MCF 10A (cell line): ENCODE data around the gene HES2. TPM values are rescaled to one million over a fixed set of nuclear protein-coding genes. Genes with fewer than 3 reads are reported as not detected.

Experiments used
- BruUV-seq: library from RNA; stranded (reverse); fragments of 400-500 nt; replicated peaks from 2 replicates; lab custom pipeline; 2021; lab: Mats Ljungman, UMichigan
- CTCF ChIA-PET: fragments of 300-600 bp; sonication (Branson Sonifier 250); formaldehyde crosslinking; extraction: SDS; loops from one replicate; lab custom pipeline; 2021; ENCODE audit warnings: antibody characterized with exemption, inconsistent platforms; lab: Yijun Ruan, JAX
- POLR2A ChIA-PET: fragments of 300-600, 350-650 bp; sonication (Branson Sonifier 250); formaldehyde crosslinking; extraction: SDS; loops from one replicate; lab custom pipeline; 2020; ENCODE audit warnings: antibody characterized with exemption, inconsistent platforms; lab: Yijun Ruan, JAX
- DNase-seq: peaks from one replicate; pipeline ENCODE4 v3.0.0-alpha.2; 2018; ENCODE audit not compliant: unreplicated experiment
- H3K27ac Mint-ChIP-seq: one replicate; pipeline ENCODE4 v1.8.0; 2022; ENCODE audit warnings: mild to moderate bottlenecking, low read depth, mixed read lengths; ENCODE audit not compliant: unreplicated experiment
- H3K27me3 Mint-ChIP-seq: one replicate; pipeline ENCODE4 v1.8.0; 2022; ENCODE audit warnings: mixed read lengths; ENCODE audit not compliant: insufficient read depth, unreplicated experiment
- H3K36me3 Mint-ChIP-seq: one replicate; pipeline ENCODE4 v1.8.0; 2022; ENCODE audit warnings: mild to moderate bottlenecking, moderate library complexity, mixed read lengths; ENCODE audit not compliant: insufficient read depth, unreplicated experiment
- H3K4me1 Mint-ChIP-seq: one replicate; pipeline ENCODE4 v1.8.0; 2022; ENCODE audit warnings: mixed read lengths; ENCODE audit not compliant: insufficient read depth, unreplicated experiment
- H3K4me3 Mint-ChIP-seq: one replicate; pipeline ENCODE4 v1.8.0; 2022; ENCODE audit warnings: mild to moderate bottlenecking, moderate library complexity, mixed read lengths; ENCODE audit not compliant: unreplicated experiment
- H3K9me3 Mint-ChIP-seq: one replicate; pipeline ENCODE4 v1.8.0; 2022; ENCODE audit warnings: mixed read lengths; ENCODE audit not compliant: unreplicated experiment
- intact Hi-C: fragments of 100-400 bp; cut with micrococcal nuclease; formaldehyde crosslinking; loops from 2 replicates; pipeline ENCODE4 v1.14.1; 2022
- total RNA-seq: library from RNA; stranded (reverse); gene quantifications from 2 replicates; pipeline ENCODE4 v1.2.3, GENCODE V29; 2022
- TF ChIP-seq, protein P1 (sequence below): fragments of 200-600 bp; IDR thresholded peaks from one replicate; pipeline ENCODE4 v1.8.0; 2022; ENCODE audit warnings: antibody characterized with exemption, mild to moderate bottlenecking; ENCODE audit not compliant: unreplicated experiment

Gene HES2
- total RNA-seq, 1 experiment from 2014 or later: 7.6 TPM

- Mint-ChIP-seq H3K9me3 (no peaks in the 10 kb centered on the region), H3K27me3 (peaks cover 14% of the 10 kb centered on the region), H3K4me3 (no peak overlapping the region), H3K27ac (no peak overlapping the region), H3K36me3 (no peaks in the 10 kb centered on the region), H3K4me1 (peaks cover 5% of the 10 kb centered on the region)
- TF ChIP-seq, protein P1, sequence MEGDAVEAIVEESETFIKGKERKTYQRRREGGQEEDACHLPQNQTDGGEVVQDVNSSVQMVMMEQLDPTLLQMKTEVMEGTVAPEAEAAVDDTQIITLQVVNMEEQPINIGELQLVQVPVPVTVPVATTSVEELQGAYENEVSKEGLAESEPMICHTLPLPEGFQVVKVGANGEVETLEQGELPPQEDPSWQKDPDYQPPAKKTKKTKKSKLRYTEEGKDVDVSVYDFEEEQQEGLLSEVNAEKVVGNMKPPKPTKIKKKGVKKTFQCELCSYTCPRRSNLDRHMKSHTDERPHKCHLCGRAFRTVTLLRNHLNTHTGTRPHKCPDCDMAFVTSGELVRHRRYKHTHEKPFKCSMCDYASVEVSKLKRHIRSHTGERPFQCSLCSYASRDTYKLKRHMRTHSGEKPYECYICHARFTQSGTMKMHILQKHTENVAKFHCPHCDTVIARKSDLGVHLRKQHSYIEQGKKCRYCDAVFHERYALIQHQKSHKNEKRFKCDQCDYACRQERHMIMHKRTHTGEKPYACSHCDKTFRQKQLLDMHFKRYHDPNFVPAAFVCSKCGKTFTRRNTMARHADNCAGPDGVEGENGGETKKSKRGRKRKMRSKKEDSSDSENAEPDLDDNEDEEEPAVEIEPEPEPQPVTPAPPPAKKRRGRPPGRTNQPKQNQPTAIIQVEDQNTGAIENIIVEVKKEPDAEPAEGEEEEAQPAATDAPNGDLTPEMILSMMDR: peak; percentile 32
- ChIA-PET CTCF (interaction anchor here (0.6 kb wide), 1 partner anchor 8 kb away, joined by 5 read pairs; no protein-coding TSS in a partner anchor), POLR2A (no interaction called here)
- intact Hi-C loops: no loop called here
- peak; percentile 52 for DNase-seq
- BruUV-seq: no TSS peak
Measured at GRCh38 chr1:6445062-6445763, 25.5 kb upstream of the HES2 start.

GRCh38 chr1:6444377-6444776 is 24.7 kb upstream of the HES2 start:
- CTCF ChIA-PET: interaction anchor here (0.5 kb wide), 1 partner anchor 25 kb away, joined by 3 read pairs; no protein-coding TSS in a partner anchor
- Mint-ChIP-seq H3K27ac (no peak overlapping the region), H3K4me3 (no peak overlapping the region), H3K36me3 (no peaks in the 10 kb centered on the region), H3K9me3 (no peaks in the 10 kb centered on the region), H3K27me3 (peaks cover 6% of the 10 kb centered on the region), H3K4me1 (peaks cover 7% of the 10 kb centered on the region)
- intact Hi-C loops: no loop called here
- DNase-seq: no peak
- BruUV-seq: no TSS peak
- POLR2A ChIA-PET: no interaction called here
- TF ChIP-seq, protein P1: no peak

DNA sequence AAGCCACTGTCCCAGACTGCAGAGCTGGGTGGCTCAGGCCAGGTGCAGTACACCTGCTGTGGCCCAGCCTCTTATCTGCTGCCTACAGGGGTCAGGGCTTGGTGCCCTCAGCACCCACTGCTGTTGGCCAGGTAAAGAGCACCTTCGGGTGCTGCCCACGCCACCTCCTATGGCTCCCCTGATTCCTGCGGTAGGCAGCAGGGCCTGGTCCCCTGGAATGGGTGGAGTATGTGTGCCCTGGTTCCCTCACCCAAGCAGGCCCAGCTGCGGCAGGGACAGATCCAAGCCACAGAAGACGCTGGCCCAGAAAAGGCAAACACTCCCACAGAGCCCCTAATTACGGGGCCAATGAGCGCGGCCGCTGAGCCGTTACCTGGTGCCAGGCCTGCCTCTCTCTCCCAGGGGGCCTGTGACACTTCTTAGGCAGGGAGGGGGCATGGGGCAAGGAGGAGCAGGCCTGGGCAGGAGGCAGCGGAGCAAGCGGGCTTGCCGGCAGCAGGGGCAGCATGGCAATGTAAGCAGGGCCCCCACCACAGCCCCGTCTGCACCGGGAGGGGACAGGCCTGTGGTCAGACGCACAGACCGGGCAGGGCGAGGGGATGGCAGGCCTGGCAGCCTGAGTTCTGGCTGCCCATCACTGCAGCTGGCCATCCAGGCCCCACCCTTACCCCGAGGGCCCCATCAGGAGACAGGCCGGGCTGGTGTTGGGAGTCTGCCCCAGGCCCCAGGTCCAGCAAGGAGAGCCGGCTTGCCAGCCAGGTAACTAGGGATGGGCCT is 23.8 kb upstream of the HES2 start:
- Mint-ChIP-seq H3K36me3 (no peaks in the 10 kb centered on the region), H3K27me3 (no peaks in the 10 kb centered on the region), H3K4me3 (no peak overlapping the region), H3K9me3 (no peaks in the 10 kb centered on the region), H3K27ac (no peak overlapping the region), H3K4me1 (peaks cover 11% of the 10 kb centered on the region)
- TF ChIP-seq, protein P1: no peak
- CTCF ChIA-PET: interaction anchor here (0.5 to 1.2 kb wide), 4 partner anchors 9 to 81 kb away, joined by 3 read pairs; no protein-coding TSS in a partner anchor
- POLR2A ChIA-PET: interaction anchor here (0.6 kb wide), 1 partner anchor 36 kb away, joined by 3 read pairs; no protein-coding TSS in a partner anchor
- intact Hi-C loops: no loop called here
- BruUV-seq: no TSS peak
- no peak for DNase-seq

DNA sequence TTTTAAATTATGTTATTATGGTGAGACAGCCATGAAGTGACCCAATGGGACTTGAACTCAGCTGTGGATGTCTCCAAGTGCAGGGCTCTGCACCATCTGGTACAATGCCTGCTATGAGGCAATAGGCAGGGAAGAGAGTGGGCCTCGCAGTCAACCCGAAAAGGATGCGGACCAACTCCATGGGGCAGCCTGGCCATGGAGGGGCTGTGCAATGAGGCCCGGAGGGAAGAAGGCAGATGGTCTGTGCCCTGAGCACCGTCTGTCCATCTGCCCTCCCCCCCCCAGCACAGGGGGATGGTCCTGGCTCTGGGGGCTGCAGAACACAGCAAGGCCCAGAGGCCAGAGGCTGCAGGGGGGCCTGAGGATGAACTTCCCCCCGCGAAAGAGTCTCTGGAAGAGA is 21.9 kb upstream of the HES2 start:
- intact Hi-C loops: no loop called here
- no peak for DNase-seq
- no TSS peak for BruUV-seq
- TF ChIP-seq, protein P1: no peak
- ChIA-PET POLR2A (no interaction called here), CTCF (interaction anchor here (0.6 to 1.2 kb wide), 2 partner anchors 18 to 195 kb away, joined by 3 read pairs; no protein-coding TSS in a partner anchor)
- no peaks in the 10 kb centered on the region for H3K9me3 Mint-ChIP-seq
- H3K27me3 Mint-ChIP-seq: no peaks in the 10 kb centered on the region
- no peaks in the 10 kb centered on the region for H3K36me3 Mint-ChIP-seq
- H3K4me3 Mint-ChIP-seq: no peak overlapping the region
- H3K4me1 Mint-ChIP-seq: peaks cover 18% of the 10 kb centered on the region
- H3K27ac Mint-ChIP-seq: no peak overlapping the region
